ENCODE measurements around the gene EZR.

DNA sequence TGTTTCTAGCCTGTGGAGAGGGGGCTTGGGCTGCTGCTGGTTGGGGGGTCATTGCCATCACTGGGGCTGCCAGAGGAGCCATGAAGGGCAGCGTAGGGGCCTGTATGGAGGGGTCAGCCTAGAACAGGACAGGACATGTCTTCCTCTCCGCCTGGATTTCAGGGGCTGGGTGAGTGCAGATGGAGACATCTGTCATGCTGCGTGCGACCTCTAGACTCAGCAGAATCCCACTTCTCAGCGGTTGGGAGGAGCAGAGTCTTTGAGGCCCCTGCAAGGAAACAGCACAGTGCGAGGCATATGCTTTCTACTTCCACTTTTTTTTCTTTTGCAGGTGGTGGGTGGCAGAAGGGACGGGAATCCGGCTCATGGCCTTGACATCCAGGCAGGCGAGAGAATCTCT, 67.9 kb downstream of the EZR start:
- TF ChIP-seq POLR2A (IDR thresholded peaks at IDR 0.05) (no peak), CTCF (IDR thresholded peaks at IDR 0.05) (no peak)
